Retinal pigment epithelial cell (primary cell): ENCODE data around the gene INAFM2.

Source experiments
- DNase-seq: peaks from one replicate; pipeline ENCODE4 v3.0.0-alpha.2; 2010; ENCODE audit warnings: low read depth
- H3K4me3 ChIP-seq: 2 replicates; pipeline ENCODE4 v1.5.1; 2011; ENCODE audit warnings: mild to moderate bottlenecking, low read length, control low read depth, moderate library complexity
- CTCF ChIP-seq: conservative IDR thresholded peaks from 2 replicates; pipeline ENCODE4 v1.5.1; 2011; ENCODE audit warnings: low read depth, low read length, control low read depth, inconsistent platforms

The INAFM2 gene

GRCh38 chr15:40282869-40283614 lies 40.5 kb upstream of the INAFM2 start, which contains the start of gene ANKRD63:
Gene ANKRD63, minus strand, starts transcription at chr15:40283064. Its CDS starts 478 bp downstream, at chr15:40282586.
- H3K4me3 ChIP-seq: peak within 1 kb of the TSS; percentile 22
- DNase-seq: no peak
- no peak for TF ChIP-seq CTCF

GRCh38 chr15:40283615-40284300 lies 39.7 kb upstream of the INAFM2 start:
- H3K4me3 ChIP-seq: no peak overlapping the region
- no peak for DNase-seq
- TF ChIP-seq CTCF: no peak

- H3K4me3 ChIP-seq: no peak overlapping the region
- TF ChIP-seq CTCF: no peak
- DNase-seq: peak; percentile 41
Observed at GRCh38 chr15:40285151-40285550, 38.3 kb upstream of the INAFM2 start.

GRCh38 chr15:40285554-40286011 lies 37.9 kb upstream of the INAFM2 start:
- no peak for TF ChIP-seq CTCF
- no peak for DNase-seq
- H3K4me3 ChIP-seq: no peak overlapping the region

GRCh38 chr15:40286061-40286532 lies 37.4 kb upstream of the INAFM2 start:
- H3K4me3 ChIP-seq: no peak overlapping the region
- DNase-seq: no peak
- TF ChIP-seq CTCF: no peak

- H3K4me3 ChIP-seq: no peak overlapping the region
- no peak for DNase-seq
- TF ChIP-seq CTCF: no peak
Observed at GRCh38 chr15:40286794-40287193, 36.7 kb upstream of the INAFM2 start.
